Renal cortex interstitium (tissue), 11 donors: ENCODE measurements around the gene BANP. TPM values are rescaled to one million over a fixed set of nuclear protein-coding genes. Genes with fewer than 3 reads are reported as not detected.
"Not testable (repeated sequence)": the region's sequence is repeated elsewhere in the genome, so short reads cannot be mapped to it uniquely, and the experiment has no call there.

Source experiments
- DNase-seq, 11 donors: peaks; one replicate each; pipeline ENCODE4 v3.0.0-alpha.2; 2013; ENCODE audit warnings: low read depth in 9 of 11, low spot score in 4 of 11; ENCODE audit errors: extremely low read depth in 1 of 11
- polyA plus RNA-seq, 3 donors: library from polyadenylated mRNA; unstranded; fragments of 120-200 nt; gene quantifications; one replicate each; pipeline ENCODE4 v1.2.1, GENCODE V29; 2013; ENCODE audit not compliant: insufficient read length in 3 of 3

BANP gene
- polyA plus RNA-seq, 3 donors, result 21.1 to 29.2 (median 28.6) TPM

DNA sequence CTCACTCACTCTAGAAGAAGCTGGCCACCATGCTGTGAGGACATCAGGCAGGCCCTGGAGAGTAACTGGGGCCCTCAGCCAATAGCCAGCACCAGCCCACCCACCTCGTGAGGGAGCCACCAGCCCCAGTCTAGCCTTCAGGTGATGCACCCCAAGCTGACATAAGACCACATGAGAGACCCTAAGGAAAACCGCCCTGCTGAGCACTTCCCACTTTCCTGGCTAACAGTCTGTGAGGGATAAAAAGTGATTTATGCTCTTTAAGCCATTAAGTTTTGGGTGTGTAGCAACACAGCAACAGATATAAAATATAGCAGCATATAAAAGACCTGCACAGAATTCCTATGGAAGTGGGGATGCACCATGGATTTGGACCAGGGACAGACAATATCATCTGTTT lies 145.4 kb downstream of the BANP start:
- not testable (repeated sequence) for DNase-seq

DNA sequence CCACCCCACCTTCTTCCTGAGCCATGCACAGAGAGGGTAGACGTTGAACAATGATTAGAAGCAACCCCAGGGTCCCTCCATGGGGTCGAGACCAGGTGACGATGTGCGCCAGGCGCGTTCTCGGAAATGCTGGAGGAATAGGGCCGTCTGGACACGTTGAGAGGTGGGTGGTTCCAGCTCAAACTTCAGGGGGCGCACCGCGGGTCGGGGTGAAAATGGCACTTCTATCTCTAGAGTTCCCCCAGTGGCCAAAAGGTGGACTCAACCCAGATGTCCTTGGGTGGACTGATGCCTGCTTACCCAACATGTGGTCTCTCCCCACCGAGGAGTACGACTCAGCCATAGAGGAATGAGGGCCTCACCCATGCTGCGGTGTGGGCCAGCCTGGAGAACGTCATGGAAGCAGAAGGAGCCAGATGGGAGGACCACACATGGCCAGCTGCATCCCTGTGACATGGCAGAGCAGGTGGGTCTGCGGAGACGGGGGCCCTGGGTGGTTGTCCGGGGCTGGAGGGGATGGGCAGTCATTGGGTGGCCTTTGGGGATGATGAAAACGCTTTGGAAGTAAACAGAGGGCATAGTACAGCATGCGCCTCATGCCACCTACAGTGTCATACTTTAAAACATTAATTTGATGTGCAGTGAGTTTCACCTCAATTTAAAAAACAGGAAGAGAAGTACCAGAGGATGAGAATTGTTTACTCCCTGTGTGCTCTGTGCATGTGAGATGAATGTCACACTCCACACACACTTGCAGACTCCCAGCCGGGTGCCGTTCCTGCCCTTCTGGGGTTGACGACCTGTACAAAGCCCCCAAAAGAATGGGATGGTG lies 147.7 kb downstream of the BANP start:
- DNase-seq, result not testable (repeated sequence)

DNA sequence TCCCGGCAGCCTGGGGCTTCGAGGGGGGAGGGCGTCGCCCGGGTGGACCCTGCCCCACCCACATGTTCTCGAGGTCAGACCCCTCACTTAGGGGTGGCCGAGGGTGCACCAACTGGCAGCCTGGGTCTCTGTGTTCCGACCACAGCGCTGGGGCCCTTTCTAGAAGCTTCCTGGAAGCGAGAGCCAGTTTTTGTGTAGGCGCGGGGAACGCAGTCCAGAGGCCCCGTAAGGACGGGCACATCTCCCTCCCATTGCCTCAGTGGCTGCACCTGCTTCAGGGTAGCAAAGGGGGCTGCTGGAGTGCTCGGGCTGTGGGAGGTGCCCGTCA lies 148.3 kb downstream of the BANP start:
- no peak for DNase-seq

DNA sequence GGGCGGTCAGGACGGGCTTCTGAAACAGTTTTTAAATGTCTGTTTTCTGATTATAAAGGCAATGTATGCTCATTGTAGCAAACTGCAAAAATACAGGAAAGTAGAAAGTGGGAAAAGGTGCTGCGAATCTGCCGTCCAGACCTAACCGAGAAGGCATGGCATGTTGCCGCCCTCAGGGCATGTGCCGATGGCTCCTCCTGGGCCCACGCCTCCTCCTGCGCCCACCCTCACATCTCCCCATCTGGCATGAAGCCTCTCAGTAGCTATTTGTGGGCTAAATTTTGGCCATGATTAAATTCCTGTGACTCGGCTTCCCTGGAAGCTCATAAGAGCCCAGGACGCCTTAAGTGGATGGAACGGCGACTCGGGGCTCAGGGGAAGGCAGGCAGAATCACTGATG lies 148.7 kb downstream of the BANP start:
- not testable (repeated sequence) for DNase-seq

DNA sequence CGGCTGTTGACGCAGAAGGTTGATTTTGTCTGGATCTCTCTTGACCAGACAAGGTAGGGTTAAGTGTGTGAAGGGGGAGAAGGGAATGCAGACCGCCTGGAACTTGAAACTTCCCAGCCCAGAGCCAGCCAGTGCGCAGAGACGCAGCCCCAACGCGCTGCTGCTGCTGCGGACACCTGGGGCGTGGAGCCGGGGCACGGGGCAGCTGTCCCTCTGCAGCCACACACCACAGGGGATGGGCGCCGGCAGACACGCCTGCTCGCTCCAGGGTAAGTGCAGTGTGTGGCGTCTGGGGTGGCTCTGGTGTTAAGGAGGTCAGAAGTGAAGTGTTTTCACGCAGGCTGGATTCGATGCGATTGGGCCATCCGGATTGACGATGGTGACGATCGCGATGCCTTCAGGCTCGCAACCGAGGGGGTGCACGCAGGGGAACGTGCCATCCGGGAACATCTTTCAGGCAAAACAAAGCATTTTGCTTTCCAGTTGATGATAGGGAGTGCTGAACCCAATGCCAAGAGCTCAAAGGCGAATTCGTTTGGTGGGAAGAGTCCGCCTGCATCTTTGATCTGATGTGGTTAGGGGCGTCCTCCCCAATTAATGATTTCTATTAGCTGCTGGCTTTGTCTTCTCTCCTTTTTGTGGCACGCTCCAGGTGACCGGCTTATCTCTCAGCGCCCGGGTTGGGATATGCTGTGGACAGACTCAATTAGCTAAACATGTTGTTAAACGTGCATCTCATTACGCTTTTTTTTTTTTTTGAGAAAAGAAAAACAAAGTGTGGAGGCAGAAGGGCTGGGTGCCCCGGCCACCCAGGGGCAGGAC lies 149.8 kb downstream of the BANP start:
- DNase-seq, result peak in 1 of 11 donors; percentile 22

DNA sequence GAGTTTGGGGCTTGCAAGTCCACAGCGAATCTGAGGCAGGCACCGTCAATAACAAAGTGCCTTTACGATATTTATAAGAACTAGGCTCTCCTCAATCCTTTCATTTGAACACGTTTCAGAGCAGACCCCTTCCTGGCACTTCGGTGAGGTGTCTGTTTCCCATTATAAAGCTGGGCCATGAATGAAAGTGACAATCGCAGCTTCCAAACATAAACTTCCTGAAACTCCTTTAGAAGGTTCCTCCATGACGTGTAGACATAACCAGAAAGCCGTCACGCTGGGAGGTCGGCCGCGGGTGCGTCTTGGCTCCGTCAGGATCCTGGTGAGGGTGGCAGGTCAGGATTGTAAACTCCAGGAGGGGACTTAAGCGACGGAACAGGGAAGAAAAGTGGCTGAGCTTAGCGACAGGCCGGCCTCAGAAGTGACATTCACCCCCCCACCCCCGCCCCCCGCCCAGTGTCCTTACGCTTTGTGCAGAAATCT lies 150.4 kb downstream of the BANP start:
- not testable (repeated sequence) for DNase-seq

DNA sequence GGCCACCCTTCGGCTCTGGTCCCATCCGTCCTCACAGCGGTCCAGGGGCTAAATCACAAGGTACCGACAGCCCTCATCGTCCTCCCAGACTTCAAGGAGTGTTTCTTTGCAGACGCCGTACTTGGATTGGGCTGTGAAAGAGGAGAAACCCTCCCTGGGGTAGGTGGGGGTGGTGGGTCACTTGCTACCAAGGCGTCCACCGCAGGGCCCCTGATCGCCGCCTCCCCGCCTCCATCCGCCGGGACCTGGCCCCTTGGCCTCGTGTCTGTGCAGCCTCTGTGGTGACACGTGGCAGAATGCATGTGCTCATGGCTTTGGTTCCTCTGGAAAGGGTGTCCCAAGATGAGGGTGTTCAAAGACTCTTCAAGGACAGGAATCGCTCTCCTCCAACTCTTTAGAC lies 151.4 kb downstream of the BANP start:
- no peak for DNase-seq

DNA sequence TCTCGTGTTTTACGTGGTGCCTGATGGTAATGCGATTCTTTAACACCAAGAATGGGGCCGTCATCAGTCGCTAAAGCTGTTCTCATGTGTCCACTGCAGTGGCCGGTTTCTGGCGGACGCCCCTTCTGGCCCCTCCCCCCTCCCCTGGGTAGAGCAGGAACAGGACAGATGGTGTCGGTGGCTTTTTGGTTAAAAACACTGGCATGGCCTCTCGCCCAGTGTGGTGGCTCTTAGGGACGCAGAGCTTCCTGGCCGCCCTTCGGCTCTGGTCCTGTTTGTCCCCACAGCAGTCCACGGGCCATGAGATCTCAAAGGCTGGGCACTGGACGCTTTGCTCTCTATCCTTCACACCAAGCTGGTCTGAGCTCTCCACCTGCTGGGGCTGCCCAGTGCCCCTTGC lies 151.8 kb downstream of the BANP start:
- DNase-seq, result no peak

DNA sequence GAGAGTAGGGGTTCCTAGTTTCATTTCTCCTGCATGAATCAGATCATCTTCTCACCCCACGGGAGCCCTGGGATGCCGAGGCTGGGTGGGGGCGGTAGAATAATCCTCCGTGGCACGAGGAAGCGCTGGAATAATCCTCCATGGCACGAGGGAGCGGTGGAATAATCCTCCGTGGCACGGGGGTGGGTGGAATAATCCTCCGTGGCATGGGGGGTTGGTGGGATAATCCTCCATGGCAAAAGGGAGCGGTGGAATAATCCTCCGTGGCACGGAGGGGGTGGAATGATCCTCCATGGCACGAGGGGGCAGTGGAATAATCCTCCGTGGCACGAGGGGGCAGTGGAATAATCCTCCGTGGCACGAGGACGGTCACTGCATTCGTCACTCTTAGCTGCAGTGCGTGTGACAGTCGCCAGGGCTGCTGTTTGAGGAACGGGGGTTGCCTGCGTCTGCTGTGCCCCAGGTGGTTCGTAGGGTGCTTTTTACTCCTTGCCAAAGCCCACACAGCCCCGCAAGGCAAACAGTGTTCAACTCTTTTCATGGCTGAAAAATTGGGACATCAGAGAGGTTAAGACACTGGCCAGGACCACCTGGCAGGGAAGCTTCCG lies 152.5 kb downstream of the BANP start:
- no peak for DNase-seq

DNA sequence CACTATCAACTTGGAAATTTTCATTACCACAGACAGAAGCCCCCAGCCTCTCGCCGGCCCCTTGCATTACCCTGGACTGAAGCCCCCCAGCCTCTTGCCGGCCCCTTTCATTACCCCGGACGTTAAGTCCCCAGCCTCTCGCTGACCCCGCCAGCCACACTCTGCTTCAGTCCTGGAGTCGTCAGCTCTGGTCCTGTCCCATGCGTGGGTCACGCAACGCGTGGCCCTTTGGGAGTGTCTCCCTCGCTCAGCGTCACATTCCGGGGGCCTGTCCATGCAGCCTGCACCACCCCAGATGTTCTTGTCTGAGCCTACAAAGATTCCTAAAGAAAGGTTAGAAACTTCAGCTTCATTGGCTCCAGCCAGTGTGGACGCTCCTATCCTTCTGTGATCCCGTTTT lies 153.1 kb downstream of the BANP start:
- DNase-seq, result not testable (repeated sequence)

DNA sequence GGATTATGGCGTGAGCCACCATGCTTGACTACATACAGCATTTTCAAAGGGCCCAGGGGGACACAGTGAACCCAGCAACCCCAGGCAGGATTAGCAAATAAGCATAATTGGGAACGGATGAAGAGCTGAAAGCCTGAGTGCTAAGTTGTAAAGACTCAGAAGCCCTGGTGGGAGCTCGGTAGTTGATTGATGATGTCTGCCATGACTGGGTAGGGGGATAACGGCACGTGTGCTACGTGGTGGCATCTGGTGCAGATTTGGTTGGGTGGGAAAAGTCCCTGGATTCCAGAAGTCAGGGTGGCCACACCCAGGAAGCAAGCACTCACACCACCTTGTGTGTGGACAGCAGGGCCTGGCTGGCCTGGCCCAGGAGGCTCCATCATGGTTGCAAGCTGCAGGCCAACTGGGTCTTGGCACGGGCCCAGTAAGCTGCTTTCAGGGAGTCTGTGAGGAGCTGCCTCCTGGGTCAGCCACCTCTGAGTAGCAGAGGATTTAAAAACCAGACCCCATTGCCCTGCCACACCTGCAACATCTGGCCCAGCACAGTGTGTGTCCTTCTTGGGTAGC lies 154.4 kb downstream of the BANP start:
- not testable (repeated sequence) for DNase-seq

DNA sequence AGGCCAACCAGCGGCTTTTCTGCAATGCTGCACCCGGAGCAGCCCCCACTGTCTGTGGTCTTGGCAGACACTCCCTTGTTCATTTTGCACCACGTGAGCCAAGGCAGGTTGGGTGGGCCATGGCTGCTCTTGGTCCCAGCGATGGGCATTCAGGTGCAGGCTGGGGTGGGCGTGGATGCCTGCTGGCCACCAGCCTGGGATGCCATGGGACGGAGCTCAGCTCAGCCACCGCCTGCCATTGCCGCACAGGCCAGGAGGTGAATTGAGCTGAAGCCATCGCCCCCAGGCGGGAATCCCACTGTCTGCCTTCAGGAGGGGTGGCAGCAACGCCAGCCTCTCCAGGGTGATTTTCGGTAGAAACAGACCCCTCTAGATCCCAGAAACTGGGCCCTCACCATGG lies 155.3 kb downstream of the BANP start:
- not testable (repeated sequence) for DNase-seq

DNA sequence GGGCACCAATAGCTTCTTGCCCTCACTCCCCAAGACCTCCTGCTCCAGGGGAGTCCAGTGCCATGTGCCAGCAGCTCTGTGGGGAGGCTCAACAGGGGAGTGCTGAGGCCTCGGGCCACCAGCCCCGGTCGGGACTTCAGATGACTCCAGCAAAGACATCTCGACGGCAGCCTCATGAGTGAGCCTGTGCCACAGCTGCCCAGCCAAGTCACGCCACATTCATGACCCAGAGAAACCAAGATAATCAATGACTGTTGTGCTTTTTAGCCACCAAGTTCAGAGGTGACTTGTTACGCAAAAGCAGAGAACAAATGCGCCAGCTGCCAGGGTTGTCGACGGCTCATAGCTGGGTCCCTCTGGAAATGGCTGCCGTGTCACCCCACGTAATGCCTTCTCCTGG lies 157.5 kb downstream of the BANP start:
- DNase-seq, result no peak

DNA sequence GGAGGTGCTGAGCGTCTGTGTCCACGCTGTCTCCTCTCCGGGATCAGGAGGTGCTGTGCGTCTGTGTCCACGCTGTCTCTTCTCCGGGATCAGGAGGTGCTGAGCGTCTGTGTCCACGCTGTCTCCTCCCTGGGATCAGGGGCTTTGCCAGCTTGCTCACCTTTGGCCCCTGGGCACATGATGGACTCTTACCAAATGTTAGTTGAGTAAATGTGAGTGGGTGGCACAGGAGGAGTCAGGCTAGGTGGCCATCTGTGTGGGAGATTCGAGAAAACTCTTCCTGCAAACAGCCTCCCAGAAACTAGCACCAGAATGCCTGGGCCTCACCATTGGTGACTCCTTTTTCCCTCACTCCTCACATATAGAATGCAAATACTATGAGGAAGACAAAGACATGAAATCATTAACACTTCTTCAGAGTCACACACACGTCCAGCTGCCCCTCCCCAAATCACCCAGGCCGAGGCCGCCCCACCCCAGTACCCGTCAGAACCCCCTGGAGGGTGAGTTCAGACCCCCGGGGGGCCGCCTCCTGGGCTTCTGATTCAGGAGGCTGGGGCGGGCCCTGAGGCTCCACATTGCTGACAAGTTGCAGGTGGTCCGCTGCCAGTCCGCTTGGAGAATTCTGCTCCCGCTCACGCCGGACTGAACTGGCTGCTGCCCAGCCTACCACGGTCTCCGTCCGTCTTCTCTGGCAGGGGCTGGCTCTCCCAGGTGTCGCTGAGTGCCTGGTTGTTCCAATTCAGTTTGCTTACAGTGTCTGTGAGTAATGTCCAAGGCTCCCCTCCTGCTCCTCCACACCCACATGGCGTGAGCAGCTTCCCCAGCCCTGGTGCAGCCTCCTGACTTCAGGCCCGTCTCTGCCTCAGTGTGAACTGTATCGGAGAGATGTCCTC lies 158.7 kb downstream of the BANP start:
- DNase-seq, result not testable (repeated sequence)

DNA sequence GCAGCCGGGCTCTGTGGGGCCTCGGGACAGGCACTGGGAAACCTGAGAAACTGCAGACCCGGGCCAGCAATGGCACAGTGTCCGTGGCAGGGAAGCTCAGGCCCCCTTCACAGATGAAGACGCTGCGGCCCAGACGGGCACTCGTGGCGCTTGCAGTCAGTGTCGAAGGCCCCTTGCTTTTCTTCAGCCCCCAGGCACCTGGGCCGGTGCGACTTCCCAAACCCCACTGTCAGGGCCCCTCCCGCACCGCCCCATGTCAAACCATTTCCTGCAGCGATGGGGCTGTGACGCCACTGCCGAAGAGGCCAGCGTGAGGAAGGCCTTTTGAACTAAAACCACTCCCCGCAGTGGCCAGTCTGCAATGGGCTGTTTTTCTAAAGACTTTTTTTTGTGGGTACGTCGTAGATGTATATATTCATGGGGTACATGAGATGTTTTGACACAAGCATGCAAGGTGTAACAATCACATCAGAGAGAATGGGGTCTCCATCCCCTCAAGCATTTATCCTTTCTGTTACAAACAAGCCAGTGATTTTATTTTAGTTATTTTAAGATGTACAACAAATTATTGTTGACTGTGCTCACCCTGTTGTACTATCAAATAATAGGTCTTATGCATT lies 159.8 kb downstream of the BANP start:
- DNase-seq, result not testable (repeated sequence)

DNA sequence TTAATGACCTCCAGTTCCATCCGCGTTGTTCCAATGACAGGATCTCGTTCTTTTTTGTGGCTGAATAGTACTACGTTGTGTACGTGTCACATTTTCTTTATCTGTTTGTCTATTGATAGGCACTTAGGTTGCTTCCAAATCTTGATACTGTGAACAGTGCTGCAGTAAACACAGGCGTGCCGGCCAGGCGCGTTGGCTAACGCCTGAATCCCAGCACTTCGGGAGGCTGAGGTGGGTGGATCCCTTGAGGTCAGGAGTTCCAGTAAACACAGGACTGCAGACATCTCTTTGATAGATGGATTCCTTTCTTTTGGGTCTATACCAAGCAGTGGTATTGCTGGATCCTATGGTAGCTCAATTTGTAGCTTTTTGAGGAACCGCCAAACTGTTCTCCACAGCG lies 160.7 kb downstream of the BANP start:
- not testable (repeated sequence) for DNase-seq

DNA sequence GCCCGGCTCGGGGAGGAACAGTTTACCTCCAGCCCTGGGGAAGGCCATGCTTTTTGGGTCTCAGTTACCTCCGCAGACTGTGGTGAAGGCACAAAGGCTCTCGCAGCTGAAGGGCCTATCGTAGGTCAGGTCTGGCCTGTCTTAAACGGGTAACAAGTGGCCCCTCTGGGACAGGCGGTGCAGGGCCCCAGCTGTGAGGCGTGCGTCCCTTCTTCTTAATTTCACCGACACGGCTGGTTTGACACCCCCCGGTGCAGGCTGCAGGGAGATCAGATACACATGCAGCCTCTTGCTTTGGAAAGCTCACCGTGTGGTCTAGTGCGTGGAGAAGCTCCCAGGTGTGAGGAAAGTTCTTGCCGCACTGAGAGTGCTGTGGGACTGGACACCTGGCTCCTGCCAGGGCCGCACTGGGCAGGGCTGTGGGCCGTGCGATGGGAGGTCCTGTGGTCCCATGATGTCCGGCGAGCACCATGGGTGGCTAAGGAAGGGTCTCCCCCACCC lies 162.4 kb downstream of the BANP start:
- DNase-seq, result no peak
